Upper lobe of left lung (tissue), 4 donors: ENCODE measurements around the gene TBCD.

ENCODE experiments used
- CTCF ChIP-seq, 6 experiments: fragments of 450-650 bp in 4 of 6; fragments of 200-600 bp in 2 of 6; sonication (generic) in 2 of 6; IDR thresholded peaks; one replicate each; pipeline ENCODE4 v1.5.1; 2016 to 2019; ENCODE audit warnings: antibody characterized with exemption in 6 of 6
- EP300 ChIP-seq, 4 donors: sonication (generic); formaldehyde crosslinking; IDR thresholded peaks; one replicate each; pipeline ENCODE4 v1.5.1; 2017; ENCODE audit warnings: antibody characterized with exemption in 4 of 4, control low read depth in 2 of 4
- POLR2A ChIP-seq, 4 donors: fragments of 450-650 bp; IDR thresholded peaks; one replicate each; pipeline ENCODE4 v1.5.1; 2016 to 2017; ENCODE audit warnings: antibody characterized with exemption in 4 of 4, mild to moderate bottlenecking in 2 of 4
- POLR2AphosphoS5 ChIP-seq, 2 donors: sonication (generic); formaldehyde crosslinking; IDR thresholded peaks; one replicate each; pipeline ENCODE4 v1.5.1; 2017; ENCODE audit warnings: antibody characterized with exemption in 2 of 2

DNA sequence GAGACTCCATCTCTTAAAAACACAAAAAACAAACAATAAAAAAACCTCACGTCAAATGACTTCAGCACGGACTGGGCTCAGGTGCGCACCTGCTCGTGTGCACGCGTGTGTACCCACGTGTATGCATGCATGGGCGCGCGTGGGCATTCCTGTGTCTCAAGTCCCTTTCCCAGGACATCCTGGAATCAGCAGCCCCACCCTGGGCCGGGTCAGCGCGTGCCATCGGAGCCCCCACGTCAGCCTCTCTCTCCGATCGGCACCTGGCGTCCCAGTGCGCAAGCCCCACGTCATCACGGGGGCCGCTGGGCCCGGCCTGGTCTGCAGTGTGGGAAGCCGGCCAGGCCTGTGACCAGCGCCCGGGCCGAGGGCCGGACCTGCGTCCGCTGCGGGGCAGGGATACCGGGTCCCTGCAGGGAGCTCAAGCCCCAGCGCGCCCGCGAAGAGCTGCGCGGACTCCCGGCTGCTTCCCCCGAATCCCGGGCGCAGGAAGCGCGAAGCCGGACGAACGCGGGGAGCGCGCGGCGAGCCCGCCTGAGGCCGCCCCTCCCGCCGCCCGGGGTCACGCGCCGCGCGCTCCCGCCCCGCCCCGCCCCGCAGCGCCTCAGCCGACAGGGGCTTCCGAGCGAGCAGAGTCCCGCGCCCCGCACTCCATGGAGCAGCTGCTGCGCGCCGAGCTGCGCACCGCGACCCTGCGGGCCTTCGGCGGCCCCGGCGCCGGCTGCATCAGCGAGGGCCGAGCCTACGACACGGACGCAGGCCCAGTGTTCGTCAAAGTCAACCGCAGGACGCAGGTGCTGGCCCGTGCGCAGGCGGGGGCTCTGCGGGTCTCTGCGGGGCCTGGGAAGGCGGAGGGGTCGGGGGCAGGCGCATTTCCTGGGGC, 16.6 kb upstream of the TBCD start, which contains the start of gene FN3K:
- TF ChIP-seq POLR2A (IDR thresholded peaks at IDR 0.05), result peak in 2 of 4 donors; percentile 58 to 63
- no peak for TF ChIP-seq CTCF (IDR thresholded peaks at IDR 0.05)
- peak in 1 of 4 donors; percentile 3 for TF ChIP-seq EP300 (IDR thresholded peaks at IDR 0.05)
- no peak for TF ChIP-seq POLR2AphosphoS5 (IDR thresholded peaks at IDR 0.05)
